HG03095 (cell line): ENCODE measurements around the gene SPOPL.
A peak's percentile ranks its signal among the peaks of the same experiment; 100 is the strongest.

Experiments
- ATAC-seq: cut with Tn5 transposase; IDR thresholded peaks from one replicate; pipeline ENCODE4 v1.9.1; 2021; ENCODE audit warnings: moderate library complexity; ENCODE audit not compliant: unreplicated experiment

Gene SPOPL

GRCh38 chr2:138493334-138493733 is 8.2 kb upstream of the SPOPL start:
- no peak for ATAC-seq

- ATAC-seq: no peak
Measured at GRCh38 chr2:138494265-138494966, 7.2 kb upstream of the SPOPL start.

DNA sequence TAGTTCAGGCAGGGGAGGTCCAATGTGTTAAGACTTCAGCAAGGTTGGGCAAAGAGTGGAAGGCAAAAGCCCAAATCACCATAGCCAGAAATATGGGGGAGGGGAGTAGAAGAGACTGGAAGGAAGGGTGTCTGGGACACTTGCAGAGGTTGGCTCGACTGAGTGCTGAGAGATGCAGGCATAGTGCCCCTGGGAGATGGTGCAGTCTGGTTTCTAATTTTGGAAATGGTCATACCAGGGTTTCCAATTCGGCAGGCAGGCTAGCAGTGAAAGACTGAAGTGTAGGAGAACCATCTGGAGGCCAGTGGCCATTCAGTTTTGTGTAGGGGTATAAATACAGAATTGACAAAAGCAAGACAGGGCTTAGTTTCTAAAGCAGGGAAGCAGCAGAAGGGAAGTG is 6.2 kb upstream of the SPOPL start:
- ATAC-seq: no peak

- ATAC-seq: no peak
Measured at GRCh38 chr2:138496096-138496651, 5.4 kb upstream of the SPOPL start.

DNA sequence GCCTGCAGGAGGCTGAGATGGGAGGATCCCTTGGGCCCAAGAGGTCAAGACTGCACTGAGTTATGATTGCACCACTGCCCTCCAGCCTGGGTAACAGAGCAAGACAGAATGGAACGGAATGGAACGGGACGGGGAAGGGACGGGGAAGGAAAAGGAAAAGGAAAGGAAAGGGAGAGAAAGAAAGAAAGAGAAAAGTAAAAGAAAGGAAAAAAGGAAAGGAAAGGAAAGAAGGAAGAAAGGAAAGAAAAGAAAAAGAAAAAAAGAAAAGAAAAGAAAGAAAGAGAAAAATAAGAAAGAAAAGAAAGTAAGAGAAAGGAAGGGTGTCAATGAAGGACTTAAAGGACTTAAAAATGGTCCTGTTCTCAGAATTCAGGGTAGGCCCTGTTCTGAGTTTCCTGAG is 4.3 kb upstream of the SPOPL start:
- ATAC-seq: no peak

DNA sequence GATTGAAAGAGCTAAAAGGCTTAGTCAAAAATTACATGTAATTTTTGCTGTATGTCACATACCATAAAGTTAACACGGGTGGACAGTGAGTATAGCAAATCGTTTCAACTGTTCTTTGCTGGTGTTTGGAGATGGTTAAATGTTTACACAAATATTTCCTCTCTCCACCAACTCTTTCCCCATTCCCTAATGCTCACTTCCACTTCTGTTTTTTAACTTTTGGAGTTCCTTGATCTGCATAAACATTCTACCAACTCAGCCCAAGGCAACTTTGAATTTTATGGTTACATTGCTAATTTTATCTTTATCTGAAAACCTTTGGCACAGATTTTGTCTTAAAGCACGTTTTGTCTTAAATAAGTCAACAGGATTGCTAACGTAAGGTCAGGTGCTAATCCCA is 1.9 kb upstream of the SPOPL start:
- ATAC-seq: no peak

- no peak for ATAC-seq
Measured at GRCh38 chr2:138500592-138501424, 762 bp upstream of the SPOPL start.

DNA sequence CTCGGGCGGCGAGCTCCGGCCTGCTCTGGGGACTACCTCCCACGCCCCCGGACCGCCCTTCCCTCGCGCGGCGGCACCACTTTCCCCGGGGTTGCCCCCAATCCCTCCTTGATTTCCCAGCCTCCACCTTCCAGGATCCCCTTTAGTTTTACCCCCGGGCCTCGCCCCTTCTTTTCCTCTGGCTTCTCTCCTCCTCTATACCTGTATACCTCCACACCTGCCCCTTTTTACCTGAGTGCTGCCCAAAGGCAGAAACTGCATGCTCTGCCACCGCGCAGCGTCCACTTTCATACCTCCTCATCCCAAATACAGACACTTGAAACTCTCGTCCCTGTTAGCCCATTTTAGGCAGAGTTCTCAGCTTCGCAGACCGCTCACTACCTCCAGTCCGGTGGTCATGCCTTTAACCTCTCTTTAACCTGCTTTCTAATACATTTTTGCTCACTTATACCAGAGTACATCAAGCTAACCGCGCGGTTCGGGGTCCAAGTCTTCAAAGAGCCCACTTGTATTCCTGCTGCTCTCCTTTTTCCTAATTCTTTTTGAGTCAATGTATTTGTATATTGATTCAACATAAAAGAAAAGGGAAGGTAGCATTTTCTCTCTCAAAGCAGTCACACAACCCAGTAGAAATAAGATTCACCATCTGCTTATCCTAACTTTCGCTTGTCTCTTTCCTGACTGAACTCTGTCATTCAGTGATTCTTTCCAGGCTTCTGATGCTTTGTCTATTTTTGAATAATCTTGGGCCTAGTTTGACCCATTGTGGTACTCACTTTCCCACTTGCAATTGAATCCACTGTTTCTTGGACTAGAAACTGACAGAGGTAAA is 901 bp downstream of the SPOPL start:
- ATAC-seq: no peak

- no peak for ATAC-seq
Measured at GRCh38 chr2:138503087-138503442, 1.5 kb downstream of the SPOPL start.

GRCh38 chr2:138503652-138504051 is 2.1 kb downstream of the SPOPL start:
- ATAC-seq: no peak

DNA sequence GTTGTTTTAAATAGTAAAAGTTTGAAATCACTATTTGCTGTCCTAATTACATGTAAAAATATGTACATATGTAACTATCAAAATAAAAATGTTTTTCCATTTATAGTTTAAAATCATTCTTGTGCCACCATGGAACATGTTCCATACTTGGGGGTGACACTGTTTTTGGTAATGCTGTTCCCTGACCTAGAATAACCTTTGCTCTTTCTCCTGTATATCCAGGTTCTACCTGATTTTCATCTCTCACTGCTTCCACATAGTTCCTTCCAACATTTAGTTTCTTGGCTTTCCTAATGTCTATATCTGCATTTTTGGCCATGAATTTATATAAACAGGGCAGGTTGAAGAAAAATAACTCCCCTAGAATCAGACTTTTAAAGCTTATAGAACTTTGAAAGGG is 2.5 kb downstream of the SPOPL start:
- no peak for ATAC-seq

GRCh38 chr2:138504546-138505235 is 3.1 kb downstream of the SPOPL start:
- peak; percentile 43 for ATAC-seq

GRCh38 chr2:138507267-138507666 is 5.7 kb downstream of the SPOPL start:
- ATAC-seq: no peak

DNA sequence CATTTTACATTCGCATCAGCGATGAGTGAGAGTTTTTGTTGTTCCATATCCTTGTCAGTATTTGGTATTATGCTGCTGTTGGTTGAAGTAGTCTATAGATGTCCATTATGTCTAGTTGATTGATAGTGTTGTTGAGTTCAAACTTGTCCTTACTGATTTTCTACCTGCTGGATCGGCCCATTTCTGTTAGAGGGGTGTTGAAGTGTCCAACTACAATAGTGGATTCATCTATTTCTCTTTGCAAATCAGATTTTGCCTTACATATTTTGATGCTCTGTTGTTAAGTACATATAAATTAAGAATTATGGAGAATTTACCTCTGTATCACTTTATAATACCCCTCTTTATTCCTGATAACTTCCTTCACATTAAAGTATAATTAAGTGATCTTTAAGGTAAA is 8.7 kb downstream of the SPOPL start:
- ATAC-seq: no peak

DNA sequence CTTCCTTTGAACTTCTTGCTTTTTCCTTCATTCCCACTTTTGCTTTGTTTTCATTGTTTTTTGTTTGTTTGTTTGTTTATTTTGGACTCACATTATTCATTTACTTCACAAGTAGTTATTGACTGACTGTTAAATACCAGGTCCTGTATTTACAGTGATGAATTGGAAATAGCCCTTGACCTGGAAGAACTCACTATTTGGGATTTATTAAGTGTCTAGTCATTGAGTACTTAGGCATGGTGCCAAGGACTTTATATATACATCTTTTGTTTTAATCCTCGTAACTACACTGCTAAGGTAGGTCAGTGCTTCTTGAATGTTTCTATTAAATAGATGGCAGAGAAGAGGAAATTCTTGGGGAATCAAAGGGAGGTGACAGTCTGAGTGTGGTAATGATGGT is 11.1 kb downstream of the SPOPL start:
- ATAC-seq: no peak

DNA sequence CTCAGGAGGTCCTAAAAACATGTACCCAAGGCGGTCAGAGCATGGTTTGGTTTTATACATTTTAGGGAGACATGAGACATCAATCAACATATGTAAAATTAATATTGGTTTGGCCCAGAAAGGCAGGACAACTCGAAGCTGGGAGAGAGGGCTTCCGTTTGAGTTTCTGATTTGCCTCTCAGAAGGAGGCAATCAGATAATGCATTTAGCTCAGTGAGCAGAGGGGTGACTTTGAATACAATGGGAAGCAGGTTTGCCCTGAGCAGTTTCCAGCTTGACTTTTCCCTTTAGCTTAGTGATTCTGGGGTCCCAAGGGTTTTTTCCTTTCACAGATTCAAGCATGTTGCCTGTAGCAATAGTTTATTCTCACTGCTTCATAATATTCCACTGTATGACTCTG is 12.6 kb downstream of the SPOPL start:
- no peak for ATAC-seq

DNA sequence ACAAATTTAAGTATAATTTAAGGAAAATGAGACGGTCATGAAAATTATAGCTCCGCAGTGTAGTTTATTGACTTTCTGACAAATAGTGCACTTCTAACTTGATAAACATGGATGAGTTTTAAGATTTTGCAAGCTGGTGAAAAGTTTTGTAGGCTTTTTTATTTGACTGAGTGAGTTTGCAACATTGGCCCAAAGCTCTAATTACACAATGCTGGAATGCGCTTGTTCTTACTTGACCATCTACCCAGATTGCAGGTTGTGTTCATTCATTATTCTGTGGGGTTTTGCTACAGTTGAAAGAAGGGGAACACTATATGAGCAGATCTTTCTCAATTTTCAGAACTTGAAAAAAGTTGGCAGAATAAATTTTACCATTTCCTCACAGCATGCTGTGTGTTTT is 13.5 kb downstream of the SPOPL start:
- no peak for ATAC-seq

GRCh38 chr2:138516030-138516704 is 14.6 kb downstream of the SPOPL start:
- no peak for ATAC-seq

DNA sequence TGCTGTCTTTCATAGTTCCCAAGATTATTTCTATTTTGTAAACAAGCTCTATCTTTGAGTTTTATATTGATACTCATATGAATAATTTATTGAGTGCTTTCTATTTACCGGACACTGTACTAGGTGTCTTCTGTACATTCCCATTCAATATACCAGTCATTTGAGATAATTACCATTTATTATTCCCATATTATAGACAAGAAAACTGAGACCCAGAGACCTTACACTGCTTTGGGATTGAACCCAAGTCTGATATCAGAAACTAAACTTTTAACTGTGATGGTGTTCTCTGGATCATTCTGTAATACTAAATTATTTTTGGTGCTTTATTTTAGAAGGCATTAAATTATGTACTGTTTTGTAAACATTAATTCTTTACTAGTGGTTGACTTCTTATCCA is 17.3 kb downstream of the SPOPL start:
- no peak for ATAC-seq

GRCh38 chr2:138521821-138522220 is 20.3 kb downstream of the SPOPL start:
- ATAC-seq: no peak
